OCI-LY1 (cell line): ENCODE data around the gene SIX1.

Experiments used
- EZH2 ChIP-seq: fragments of 200-600 bp; sonication (generic), shearing (Covaris generic); IDR thresholded peaks from 2 replicates; pipeline ENCODE4 v1.8.0; 2017; ENCODE audit warnings: borderline replicate concordance, mixed run types, mild to moderate bottlenecking, antibody characterized with exemption, low read length, moderate library complexity, mixed read lengths
- TF ChIP-seq, protein P1 (sequence below): fragments of 200-600 bp; sonication (generic), shearing (Covaris generic); IDR thresholded peaks from 2 replicates; pipeline ENCODE4 v1.5.1; 2017; ENCODE audit warnings: mild to moderate bottlenecking, antibody characterized with exemption, low read length, moderate library complexity, mixed read lengths

DNA sequence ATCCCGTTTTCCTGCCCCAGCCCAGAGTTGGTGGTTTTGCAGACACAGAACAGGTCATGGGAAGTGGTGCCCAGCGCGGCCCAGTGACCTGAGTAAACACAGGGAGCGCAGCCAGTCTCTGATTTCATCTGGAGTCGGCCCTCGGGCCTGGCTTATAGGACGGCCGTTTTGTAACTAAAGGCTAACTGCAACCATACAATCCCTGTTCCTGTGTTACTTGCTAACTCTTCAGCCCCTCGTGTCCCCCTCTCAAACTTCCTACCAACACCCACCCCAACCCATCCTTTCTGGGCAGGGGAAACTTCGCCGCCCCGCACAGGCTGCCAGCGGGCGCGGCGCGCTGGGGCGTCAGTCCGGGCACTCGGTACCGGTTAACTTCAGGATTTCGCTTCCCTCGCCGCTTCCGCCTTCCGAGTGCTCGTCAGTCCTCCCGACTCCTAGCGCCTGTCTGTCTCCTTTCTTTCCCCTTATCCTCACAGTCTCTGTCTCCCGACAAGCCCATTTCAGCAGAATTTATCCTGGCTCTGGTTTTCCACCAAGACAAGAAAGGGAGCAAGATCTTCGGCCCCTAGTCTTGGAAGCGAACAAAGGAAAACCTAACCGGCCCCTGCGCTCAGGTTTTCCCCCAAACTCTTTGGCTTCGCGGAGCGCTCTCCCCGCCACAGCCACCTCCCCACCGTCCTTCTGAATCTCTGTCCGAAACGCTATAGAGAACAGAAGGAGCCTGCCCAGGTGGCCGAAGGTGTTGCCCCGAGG, 2.0 kb downstream of the SIX1 start:
- TF ChIP-seq, protein P1, sequence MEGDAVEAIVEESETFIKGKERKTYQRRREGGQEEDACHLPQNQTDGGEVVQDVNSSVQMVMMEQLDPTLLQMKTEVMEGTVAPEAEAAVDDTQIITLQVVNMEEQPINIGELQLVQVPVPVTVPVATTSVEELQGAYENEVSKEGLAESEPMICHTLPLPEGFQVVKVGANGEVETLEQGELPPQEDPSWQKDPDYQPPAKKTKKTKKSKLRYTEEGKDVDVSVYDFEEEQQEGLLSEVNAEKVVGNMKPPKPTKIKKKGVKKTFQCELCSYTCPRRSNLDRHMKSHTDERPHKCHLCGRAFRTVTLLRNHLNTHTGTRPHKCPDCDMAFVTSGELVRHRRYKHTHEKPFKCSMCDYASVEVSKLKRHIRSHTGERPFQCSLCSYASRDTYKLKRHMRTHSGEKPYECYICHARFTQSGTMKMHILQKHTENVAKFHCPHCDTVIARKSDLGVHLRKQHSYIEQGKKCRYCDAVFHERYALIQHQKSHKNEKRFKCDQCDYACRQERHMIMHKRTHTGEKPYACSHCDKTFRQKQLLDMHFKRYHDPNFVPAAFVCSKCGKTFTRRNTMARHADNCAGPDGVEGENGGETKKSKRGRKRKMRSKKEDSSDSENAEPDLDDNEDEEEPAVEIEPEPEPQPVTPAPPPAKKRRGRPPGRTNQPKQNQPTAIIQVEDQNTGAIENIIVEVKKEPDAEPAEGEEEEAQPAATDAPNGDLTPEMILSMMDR: no peak
- TF ChIP-seq EZH2: no peak
